Amygdala (tissue), 56 donors: ENCODE measurements around the gene TMPRSS11E.
"Not testable (repeated sequence)": the region's sequence is repeated elsewhere in the genome, so short reads cannot be mapped to it uniquely, and the experiment has no call there.

ENCODE experiments used
- DNase-seq, 56 donors: peaks; one replicate each; lab custom pipeline; 2025; lab: John Stamatoyannopoulos, UW

TMPRSS11E gene

GRCh38 chr4:68447201-68447600 lies at the start of gene TMPRSS11E:
TMPRSS11E (plus strand) TSS chr4:68447463; CDS start chr4:68447513, 50 bp downstream.
- DNase-seq = no peak

GRCh38 chr4:68399306-68399705 lies 48.0 kb upstream of the TMPRSS11E start:
- no peak for DNase-seq

- DNase-seq = no peak
Measured at GRCh38 chr4:68401231-68401630, 46.0 kb upstream of the TMPRSS11E start.

GRCh38 chr4:68404153-68404552 lies 43.1 kb upstream of the TMPRSS11E start:
- no peak for DNase-seq

- DNase-seq = not testable (repeated sequence)
Measured at GRCh38 chr4:68405718-68406478, 41.4 kb upstream of the TMPRSS11E start.

- no peak for DNase-seq
Measured at GRCh38 chr4:68406479-68406859, 40.8 kb upstream of the TMPRSS11E start.

GRCh38 chr4:68407015-68407867 lies 40.0 kb upstream of the TMPRSS11E start:
- not testable (repeated sequence) for DNase-seq

- no peak for DNase-seq
Measured at GRCh38 chr4:68407868-68408190, 39.4 kb upstream of the TMPRSS11E start.

- no peak for DNase-seq
Measured at GRCh38 chr4:68410149-68410548, 37.1 kb upstream of the TMPRSS11E start.

- no peak for DNase-seq
Measured at GRCh38 chr4:68410643-68411042, 36.6 kb upstream of the TMPRSS11E start.

- DNase-seq = not testable (repeated sequence)
Measured at GRCh38 chr4:68412031-68412430, 35.2 kb upstream of the TMPRSS11E start.

- DNase-seq = no peak
Measured at GRCh38 chr4:68416591-68416990, 30.7 kb upstream of the TMPRSS11E start.

GRCh38 chr4:68426516-68426915 lies 20.7 kb upstream of the TMPRSS11E start:
- DNase-seq = no peak

- no peak for DNase-seq
Measured at GRCh38 chr4:68430337-68430736, 16.9 kb upstream of the TMPRSS11E start.

GRCh38 chr4:68432320-68432719 lies 14.9 kb upstream of the TMPRSS11E start:
- DNase-seq = no peak

- DNase-seq = no peak
Measured at GRCh38 chr4:68433582-68433981, 13.7 kb upstream of the TMPRSS11E start.

GRCh38 chr4:68434277-68434676 lies 13.0 kb upstream of the TMPRSS11E start:
- no peak for DNase-seq

GRCh38 chr4:68434836-68435235 lies 12.4 kb upstream of the TMPRSS11E start:
- no peak for DNase-seq

- DNase-seq = no peak
Measured at GRCh38 chr4:68445111-68445510, 2.2 kb upstream of the TMPRSS11E start.

- DNase-seq = no peak
Measured at GRCh38 chr4:68451246-68452211, 4.3 kb downstream of the TMPRSS11E start.

GRCh38 chr4:68460085-68460484 lies 12.8 kb downstream of the TMPRSS11E start:
- no peak for DNase-seq
